ENCODE data around the gene FOXC1.
A peak's percentile ranks its signal among the peaks of the same experiment; 100 is the strongest.

FOXC1 gene

DNA sequence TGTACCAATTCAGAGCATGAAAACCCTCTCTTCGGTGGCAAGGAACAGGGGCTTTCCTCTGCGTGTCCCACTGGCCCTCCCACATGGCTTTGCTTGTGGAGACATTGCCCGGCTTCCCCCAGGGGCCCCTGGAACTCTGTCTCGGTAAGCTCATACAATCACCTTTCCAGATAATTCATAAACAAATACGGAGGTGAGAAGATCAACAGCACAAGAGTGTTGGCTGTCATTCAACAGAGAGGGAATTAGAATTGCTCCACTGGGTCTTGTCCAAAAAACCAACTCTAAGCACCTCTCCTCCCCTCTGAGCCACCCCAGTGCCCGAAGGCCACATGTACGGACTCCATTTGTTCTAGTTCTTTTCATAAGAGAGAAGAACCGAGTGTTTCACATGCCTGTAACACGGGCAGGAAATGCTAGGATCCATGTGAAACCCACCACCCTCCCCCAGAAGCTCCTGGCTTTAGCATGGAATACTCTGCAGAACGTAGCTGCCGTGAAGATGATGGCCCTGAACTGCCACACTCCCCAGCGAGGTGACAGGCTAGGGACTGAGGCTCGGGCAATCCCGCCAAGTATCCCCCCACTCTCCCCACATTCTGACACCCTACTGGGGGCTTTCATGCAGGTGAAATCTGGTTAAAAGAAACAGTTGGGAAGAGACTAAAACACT lies 24.6 kb upstream of the FOXC1 start:
- DNase-seq (ENCODE audit: low read depth in 2 of 2) = no peak

DNA sequence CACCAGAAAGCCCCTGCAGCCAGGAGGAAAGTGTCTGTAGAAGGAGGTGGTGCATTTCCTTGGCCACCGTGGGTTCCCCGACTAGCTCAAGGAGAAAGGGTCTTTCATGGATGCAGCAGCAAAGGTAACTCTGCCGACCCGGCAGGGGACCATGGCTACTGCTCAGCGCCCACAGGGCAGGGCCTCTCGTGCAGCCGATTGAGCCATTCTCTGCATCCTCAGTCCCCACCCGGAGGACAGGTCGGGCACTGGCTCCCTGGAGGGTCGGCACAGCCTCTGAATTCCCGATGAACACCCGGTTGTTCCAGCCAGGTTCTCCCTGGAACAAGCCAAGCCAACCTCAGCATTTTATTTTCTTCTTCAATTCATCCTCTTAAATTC lies 24.1 kb upstream of the FOXC1 start:
- no peak for DNase-seq (ENCODE audit: low read depth in 2 of 2)

DNA sequence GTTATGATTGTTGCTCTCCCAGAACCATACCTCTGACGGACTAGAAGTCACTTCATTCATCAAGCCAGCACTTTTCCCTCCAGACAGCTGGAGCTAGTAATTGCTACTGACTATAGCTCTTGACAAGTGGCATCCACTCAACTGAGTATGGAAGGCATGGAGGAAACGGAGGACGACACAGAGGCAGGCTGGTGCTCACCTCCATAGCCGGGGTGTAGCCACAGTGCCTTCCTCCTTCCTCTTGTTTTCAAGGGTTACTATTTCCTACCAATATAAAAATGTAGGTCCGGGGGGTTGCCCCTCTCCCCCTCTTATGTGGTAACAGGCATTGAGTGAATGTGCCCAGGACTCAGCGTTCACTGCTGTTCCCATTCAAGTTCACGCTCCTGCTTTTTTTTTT lies 23.5 kb upstream of the FOXC1 start:
- no peak for DNase-seq (ENCODE audit: low read depth in 2 of 2)

DNA sequence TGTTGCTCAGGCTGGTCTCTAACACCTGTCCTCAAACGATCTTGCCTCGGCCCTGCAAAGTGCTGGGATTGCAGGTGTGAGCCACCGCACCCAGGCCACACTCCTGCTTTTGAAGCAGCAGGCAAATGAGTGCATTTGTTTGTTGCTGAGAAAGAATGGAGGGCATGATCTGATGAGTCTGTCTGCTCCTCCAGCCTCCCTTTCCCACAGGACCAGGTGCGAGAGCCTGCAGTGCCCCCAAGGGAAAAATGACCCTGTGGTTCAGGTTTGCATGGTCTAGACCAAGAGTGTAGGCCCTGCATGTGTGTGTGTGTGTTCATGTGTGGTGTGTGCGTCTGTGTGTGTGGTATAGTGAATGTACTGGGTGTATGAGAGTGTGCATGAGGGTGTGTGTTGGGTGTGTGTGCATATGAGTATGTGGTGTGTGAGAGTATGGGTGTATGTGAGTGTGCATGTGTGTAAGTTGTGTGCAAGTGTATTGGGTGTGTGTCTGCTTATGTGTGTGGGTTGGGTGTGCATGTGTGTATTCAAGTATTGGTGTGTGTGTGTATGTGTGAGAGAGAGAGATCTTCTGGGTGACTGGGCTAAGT lies 22.8 kb upstream of the FOXC1 start:
- DNase-seq (ENCODE audit: low read depth in 2 of 2) = no peak

DNA sequence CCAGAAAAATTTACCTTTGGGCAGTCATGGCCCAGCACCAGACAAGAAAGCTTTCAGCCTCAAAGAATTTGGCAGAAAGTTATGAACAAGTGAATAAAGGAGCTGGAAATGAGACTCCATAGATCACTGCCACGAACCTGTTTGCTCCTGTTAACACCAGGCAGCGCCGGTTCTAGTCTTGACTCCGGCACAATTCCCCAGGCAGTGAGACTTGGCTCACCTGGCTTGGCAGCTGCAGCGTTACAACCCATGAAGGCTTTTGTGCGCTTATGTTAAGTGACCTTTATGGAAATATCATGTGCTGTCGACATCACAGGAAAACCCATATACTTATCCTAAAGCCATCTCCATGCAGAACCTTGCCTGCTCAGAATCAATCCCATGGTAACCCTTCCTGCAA lies 22.2 kb upstream of the FOXC1 start:
- DNase-seq (ENCODE audit: low read depth in 2 of 2) = no peak

DNA sequence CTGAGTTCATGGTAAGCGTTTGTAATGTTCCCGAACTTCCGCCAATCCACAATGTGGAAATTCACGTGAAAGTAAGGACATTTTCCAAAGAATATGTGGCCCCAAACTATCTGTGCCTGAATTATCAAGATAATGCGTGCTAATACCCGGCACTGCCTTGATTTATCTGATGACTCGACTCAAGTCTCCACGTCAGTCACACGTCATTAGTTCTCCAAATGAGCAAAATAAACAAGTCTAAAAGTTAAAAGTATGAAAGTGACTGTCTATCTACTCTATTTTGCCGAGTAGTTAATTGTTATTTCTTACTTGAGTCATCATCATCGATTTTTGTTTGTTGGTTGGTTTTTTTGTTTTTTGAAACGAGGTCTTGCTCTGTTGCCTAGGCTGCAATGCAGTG lies 21.7 kb upstream of the FOXC1 start:
- DNase-seq (ENCODE audit: low read depth in 2 of 2) = no peak

DNA sequence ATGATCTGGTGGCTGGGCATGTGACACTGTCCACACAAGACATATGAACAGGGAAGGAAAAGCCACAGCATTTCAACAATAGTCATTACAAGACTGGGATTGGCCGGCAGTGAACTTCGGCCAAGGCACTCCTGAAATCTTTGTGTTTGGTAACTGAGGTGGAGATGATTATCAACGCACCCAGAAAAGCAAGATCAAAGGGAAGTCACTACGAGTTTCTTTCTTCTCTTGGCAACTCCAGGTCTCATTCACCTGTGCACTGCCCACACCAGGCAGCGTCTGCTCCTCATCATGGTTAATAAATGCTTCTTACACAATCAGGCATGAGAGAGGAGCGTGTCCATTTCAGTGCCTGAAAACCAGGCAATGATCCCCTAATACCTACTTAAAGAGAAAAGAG lies 20.5 kb upstream of the FOXC1 start:
- DNase-seq (ENCODE audit: low read depth in 2 of 2) = no peak

DNA sequence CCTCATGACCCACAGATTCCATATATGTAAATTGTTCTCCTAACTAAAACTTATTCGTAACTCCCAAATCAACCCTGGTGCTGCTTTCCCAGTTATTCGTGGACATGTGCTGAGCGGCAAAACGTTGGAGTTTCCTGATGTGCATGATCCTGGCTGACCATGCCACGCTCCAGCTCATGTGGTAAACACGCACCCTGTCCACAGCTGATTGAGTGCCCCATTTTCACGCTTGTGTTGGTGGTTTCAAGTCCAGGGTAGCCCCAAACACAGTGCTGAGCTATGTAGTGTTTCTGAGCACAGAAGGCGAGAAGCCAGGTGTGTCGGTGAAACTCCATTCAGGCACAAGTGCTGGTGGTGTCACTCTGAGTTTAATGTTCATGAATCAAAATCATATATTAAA lies 19.1 kb upstream of the FOXC1 start:
- DNase-seq (ENCODE audit: low read depth in 2 of 2) = no peak

DNA sequence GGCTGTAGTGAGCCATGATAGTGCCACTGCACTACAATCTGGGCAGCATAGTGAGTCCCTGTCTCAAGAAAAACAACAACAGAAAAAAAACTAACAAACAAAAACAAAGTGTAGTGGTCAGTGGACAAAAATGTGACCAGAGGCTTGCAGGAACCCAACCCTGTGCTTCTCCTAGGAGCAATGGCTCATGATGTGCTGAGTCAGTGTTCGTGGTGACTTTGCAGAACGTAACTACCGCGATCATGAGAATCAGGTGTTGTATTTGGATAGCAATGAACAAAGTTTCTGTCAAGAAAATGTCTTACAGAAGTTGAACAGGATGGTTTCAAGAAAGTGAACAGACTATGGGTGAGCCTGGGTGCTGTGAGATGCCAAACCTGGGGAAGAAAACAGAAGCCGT lies 18.5 kb upstream of the FOXC1 start:
- no peak for DNase-seq (ENCODE audit: low read depth in 2 of 2)

DNA sequence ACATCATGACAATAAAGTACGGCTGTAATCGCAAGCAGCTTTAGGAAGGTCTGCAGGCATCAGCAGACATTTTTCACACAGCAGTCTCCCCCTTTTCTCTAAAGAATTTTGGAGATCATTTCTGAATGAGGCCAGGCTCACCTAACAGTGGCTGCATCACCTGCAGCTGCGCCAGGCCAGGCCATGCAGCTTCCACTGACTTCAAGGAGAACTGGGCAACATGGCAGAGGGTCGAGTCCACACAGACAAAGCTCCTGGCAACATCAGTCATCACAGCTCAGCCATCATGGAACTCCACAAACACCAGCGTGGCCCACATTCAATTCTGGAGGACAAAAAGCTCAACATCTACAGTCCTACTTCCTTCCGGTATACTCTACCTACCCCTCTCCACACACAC lies 17.8 kb upstream of the FOXC1 start:
- no peak for DNase-seq (ENCODE audit: low read depth in 2 of 2)

DNA sequence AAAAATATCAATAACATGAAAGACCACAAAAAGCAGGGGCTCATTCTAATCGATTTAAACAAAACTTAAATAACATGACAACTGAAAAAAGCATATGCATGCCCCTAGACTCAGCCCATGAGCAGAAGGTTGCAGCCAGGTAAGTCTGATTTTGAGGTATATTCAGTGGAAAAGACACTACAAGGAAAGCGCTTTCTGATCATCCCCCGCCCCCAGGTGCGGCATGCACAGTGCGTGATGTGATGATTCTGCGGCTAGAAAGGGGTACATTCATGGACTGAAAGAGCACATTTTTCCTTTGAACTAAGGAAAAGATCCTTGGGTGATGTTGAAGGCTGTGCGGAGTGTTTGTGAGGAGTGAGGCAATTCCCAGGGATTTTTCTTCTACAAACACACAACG lies 16.9 kb upstream of the FOXC1 start:
- DNase-seq (ENCODE audit: low read depth in 2 of 2) = no peak

DNA sequence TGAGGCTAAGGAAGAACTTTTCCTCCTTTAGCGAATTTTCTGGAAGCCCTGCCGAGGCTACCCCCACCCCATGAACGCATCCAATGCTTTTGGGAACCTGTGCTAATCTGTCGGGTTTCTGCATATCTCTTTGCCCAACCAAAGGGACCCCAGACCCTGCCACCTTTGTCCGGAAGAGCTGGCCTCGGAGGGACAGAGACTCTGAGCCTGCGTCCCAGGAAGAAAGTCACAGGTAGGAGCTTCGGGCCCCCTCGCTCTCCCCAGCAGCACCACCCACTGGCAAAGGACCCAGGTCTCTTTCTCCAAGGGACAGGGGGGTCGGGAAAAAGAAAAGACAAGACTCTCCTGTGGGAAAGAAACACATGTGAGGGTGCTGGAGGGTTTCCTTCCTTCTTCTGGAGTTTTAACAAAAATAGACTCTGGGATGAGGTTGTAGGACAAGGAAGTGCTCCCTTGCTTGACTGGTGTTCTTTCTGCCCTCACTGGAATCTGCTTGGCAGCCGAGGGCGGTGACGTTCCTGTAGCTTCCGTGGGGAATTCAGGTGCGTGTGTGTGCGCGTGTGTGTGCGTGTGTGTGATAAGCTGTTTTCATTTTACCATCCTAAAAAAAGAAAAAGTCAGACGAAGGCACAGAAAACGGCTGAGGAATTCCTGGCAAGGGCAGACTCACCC lies 16.3 kb upstream of the FOXC1 start:
- DNase-seq (ENCODE audit: low read depth in 2 of 2) = no peak

DNA sequence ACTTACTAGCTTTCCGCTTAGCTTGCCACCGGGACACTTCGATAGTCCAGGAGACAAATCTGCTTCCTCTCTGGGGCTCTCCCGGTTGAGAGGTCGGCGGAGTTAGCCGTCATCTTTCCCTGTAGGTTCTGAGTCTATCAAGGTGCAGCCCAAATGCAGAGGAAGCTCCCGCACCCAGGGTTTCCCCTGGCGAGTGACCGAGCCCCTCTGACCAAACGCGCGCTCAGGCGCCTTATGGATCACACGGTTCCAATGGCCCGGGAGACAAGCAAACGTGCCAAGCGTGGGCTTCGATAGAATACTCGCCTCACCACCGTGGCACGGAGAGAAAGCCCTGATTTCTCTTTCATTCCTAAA lies 15.8 kb upstream of the FOXC1 start:
- no peak for DNase-seq (ENCODE audit: low read depth in 2 of 2)

DNA sequence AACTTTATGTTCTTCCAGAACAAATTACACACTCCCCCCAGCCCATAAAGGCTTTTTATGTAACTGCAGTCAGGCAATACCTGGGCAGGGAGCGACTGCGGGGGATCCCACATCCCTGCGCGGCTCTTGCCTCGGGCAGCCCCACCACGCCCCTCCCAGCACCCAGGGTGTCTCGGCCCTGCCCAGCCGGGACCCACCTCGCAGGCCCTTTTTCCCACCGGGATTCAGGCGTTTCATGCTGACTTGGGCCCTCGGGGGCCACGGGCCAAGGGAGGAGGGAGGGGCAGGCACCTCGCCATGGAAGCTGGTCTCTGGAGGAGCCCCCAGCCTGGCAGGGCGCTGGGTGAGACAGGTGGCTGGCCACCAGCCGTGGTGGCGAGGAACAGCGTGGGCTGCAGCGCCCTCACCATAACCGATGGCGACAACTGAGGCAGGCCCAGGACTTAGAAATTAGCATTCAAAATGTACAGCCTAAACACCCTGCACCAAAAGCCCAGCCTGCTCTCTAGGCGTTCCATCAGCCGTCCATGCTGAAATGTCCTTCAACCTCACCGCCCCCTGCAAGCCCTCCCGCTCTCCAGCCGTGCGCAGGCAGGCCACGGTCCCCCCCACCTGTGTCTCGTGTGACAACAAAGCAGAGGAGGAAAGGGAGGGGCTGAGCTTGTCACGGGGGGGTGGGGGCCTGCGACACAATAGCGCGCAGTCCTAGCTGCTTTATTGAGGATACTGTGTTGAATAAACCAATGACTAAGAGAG lies 15.1 kb upstream of the FOXC1 start:
- no peak for DNase-seq (ENCODE audit: low read depth in 2 of 2)

DNA sequence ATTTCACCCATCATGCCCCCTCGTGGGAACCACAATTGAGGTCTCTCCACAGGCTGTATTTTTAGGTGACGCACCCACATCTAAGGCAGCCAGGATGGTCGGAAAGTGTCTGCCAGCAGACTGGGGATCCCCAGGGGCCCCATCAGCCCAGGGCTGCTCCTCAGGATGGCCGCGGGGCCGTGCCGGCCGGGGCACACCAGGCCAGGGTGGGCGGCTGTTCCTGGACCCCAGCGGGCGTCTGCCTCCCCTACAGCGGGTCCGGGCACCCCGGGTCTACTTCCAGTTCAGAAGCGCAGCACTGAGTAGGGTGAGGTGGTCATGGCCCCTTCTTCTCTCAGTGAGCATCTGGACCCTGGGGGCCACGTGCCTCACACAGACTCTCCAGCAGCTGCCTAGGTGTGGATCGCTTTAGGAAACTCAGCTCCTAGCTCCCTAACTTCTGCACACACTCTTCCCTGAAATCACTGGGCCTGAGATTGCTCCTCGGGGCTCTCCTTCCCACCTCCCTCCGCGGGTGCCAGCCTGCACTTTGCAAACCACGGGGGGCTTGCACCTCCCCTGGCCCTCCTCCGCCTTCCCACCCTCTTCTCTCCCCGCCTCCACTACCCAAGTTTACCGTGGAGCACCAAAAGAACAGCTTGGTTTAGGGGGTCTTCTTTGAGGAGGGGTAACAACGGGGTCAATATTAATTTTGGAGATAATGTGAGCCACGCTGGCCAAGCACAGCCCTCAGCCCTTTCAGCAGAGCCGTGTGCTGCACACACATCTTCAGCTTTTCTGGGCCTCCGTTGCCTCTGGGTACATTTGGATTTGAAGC lies 14.2 kb upstream of the FOXC1 start:
- no peak for DNase-seq (ENCODE audit: low read depth in 2 of 2)

DNA sequence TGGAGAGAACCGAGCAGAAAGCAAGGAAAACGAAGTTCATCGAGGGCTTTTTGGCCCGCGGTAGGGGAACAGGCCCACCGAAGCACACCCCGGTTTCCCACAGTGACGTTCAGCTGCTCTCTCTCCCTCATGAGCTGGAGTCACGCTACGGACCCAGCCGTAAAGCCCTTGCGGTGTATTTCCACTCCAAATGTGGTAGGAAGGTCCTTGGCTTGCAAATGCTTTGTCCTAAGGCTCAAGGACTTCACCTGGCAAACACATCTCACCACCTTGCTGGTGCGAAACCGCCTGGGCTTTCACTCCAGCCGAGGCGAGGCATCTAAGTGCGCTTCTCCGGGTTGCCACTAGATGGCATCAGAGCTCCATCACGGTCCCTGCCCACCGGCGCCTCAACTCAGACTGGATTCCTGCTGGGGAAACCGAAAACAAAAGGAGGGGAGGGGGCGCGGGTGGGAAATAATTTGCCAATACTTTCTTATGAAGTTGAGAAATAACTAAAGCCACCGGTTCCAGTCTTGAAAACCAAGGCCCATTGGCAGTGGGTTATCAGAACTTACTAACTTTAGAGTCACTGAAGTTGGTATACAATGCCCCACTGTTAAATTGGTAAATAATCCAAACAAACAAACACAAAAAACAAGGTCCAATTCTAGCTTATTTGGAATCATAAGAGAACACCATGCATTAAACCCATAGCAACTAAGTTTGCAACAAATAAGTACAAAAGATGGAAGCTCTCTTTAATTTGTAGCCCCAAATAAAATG lies 13.4 kb upstream of the FOXC1 start:
- peak; percentile 49 to 51 for DNase-seq (ENCODE audit: low read depth in 2 of 2)

DNA sequence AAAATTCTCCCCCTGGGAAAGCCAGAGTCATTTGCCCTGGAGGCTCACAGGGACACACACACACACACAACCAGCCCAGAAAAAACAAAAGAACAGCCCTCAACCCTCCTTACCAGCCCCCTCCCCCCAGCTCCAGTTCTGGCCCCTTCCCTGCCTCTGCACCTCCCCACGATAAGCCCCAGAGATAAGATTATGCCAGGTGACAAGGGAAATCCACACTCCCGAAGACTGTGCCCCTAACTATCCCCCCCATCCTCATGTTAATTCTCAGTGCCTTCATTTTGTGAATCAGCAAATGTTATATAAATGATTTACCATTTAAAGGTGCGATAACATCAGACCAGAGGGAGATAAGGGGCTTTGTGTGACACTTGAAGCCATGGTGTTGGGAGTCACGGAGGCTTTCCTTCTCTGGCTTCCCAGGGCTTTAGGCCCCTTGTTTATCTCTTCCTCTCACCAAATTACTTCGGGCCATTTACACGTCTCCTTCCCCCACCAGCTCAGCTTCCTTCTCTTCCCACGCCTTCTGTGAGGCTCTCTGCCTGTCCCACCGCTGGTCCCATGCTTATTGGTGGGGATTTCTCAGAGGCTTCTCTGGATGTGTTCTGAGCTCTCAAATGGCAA lies 12.5 kb upstream of the FOXC1 start:
- no peak for DNase-seq (ENCODE audit: low read depth in 2 of 2)

DNA sequence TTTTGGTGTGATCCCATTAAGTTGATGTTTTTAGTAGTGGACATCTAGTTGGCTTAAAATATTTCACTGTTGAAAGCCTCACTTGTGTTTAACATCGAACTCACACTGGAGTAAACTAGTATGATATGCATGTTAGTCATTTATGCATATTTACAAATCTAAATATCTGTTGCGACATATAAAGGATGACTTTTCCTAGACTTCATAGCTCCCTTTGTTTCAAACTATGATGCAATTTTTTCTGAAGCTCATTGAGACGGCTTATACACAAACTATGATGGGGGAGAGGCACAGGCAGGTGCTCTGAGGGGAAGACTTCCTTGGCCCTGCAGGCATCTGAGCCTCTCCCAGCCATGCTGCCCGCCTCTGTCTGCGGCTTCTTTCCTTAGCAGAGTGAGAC lies 11.8 kb upstream of the FOXC1 start:
- DNase-seq (ENCODE audit: low read depth in 2 of 2) = no peak

DNA sequence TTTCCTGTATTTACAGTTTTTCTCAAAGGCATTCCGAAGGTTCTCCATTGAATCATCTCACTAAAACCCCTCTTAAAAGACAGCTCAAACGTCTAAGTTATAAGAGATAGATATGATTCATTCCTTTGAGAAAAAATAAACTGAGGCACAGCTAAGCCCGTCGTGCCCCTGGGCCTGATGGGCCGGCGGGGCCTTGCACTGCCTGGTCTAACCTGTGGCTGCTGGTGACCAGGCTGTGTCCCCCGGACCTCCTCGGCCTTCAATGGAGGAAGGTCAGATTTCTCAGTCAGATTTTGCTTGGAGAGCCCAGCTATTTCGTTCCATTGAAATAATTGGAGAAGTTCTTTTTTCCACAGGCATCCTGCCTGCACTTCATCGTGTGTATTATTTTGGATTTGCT lies 11.3 kb upstream of the FOXC1 start:
- DNase-seq (ENCODE audit: low read depth in 2 of 2) = no peak

DNA sequence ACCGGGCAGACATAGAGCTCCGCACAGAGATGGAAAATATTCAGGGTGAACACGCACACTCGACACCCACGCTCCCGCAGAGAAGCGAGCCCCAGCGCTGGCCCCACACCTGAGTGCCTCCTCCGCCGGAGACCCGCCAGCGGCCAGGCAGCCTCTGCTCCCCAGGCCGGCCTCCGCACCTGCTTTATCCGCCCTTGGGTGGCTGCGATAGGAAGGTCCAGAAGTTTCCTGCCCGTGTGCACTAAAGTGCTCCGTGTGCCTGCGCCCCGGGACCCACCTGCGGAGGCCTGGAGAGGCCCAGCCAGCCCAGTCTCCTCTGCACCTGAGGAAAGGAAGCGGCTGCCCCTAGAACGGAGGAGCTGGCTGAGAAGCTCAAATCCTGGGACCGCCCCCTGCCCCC lies 10.8 kb upstream of the FOXC1 start:
- DNase-seq (ENCODE audit: low read depth in 2 of 2) = no peak

DNA sequence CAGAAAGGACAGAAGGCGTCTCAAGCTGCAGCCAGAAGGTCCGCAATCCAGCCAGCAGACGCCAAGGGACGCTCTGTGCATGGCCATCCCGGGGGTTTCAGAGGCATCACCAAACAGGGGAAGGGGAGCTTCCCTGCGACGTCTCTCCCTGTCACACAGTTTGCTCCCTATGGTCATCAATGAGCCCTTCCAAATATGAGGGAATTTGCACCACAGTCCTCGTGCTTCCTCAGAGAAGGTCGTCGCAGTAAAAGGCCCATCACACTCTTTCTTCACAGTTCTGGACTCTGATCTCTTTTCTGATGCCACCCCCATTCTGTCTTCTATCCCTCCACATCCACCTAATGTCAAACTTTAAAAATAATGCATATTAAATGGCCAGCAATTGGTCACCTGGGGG lies 10.2 kb upstream of the FOXC1 start:
- DNase-seq (ENCODE audit: low read depth in 2 of 2) = no peak

Data from stimulated activated CD4-positive, alpha-beta T cell treated with anti-CD3 and anti-CD28 coated beads, Interleukin-12 subunit alpha, Interleukin-12 subunit beta, amount 100 ng/mL, for 24 hours (primary cell).